ENCODE measurements around the gene CALML5. TPM values are rescaled to one million over a fixed set of nuclear protein-coding genes. Genes with fewer than 3 reads are reported as not detected.

The CALML5 gene
- total and polyA plus RNA-seq, 9 of the 15 experiments (the other 6 are each of a cell fraction or from before 2014, with no cell fraction given): not detected

GRCh38 chr10:5538892-5539651, 39.7 kb upstream of the CALML5 start (continued):
- TF ChIP-seq HOMEZ (CRISPR knock-in tag; IDR thresholded peaks at IDR 0.05) (no peak), ZFP30 (CRISPR knock-in tag; IDR thresholded peaks at IDR 0.05; ENCODE audit: borderline replicate concordance) (no peak), ATF2 (CRISPR knock-in tag; IDR thresholded peaks at IDR 0.05) (no peak), HINFP (tag; conservative IDR thresholded peaks at IDR 0.05; ENCODE audit: low read depth) (no peak), E2F5 (CRISPR knock-in tag; IDR thresholded peaks at IDR 0.05) (no peak), HNRNPH1 (optimal IDR thresholded peaks at IDR 0.05; ENCODE audit: low read depth, low read length) (no peak), RBM39 (optimal IDR thresholded peaks at IDR 0.05; ENCODE audit: low read depth, low read length) (no peak), KLF10 (CRISPR knock-in tag; IDR thresholded peaks at IDR 0.05) (no peak), AFF1 (IDR thresholded peaks at IDR 0.05; ENCODE audit: low read depth in 1 of 2, partially characterized antibody in 2 of 2) (no peak), NFRKB (IDR thresholded peaks at IDR 0.05; ENCODE audit: low read depth) (0 out of 2 replicates have a peak, but pooled peaks have one; percentile 35), BCLAF1 (IDR thresholded peaks at IDR 0.05; ENCODE audit: borderline replicate concordance in 1 of 2, control insufficient read depth in 1 of 2, low read depth in 2 of 2, low read length in 1 of 2) (no peak)
